Fibroblast of pulmonary artery (primary cell): ENCODE measurements around the gene RAB7A.

ENCODE experiments used
- DNase-seq: peaks from one replicate; pipeline ENCODE4 v3.0.0-alpha.2; 2010; ENCODE audit warnings: low read depth
- H3K4me3 ChIP-seq: replicated peaks from 2 replicates; pipeline ENCODE4 v1.5.1; 2011; ENCODE audit warnings: low read depth, mild to moderate bottlenecking, control low read depth, low read length, moderate library complexity
- TF ChIP-seq, protein P1 (sequence below): IDR thresholded peaks from 2 replicates; pipeline ENCODE4 v1.5.1; 2011; ENCODE audit warnings: mild to moderate bottlenecking, control low read depth, low read length, inconsistent platforms; ENCODE audit errors: missing control alignments

Gene RAB7A

DNA sequence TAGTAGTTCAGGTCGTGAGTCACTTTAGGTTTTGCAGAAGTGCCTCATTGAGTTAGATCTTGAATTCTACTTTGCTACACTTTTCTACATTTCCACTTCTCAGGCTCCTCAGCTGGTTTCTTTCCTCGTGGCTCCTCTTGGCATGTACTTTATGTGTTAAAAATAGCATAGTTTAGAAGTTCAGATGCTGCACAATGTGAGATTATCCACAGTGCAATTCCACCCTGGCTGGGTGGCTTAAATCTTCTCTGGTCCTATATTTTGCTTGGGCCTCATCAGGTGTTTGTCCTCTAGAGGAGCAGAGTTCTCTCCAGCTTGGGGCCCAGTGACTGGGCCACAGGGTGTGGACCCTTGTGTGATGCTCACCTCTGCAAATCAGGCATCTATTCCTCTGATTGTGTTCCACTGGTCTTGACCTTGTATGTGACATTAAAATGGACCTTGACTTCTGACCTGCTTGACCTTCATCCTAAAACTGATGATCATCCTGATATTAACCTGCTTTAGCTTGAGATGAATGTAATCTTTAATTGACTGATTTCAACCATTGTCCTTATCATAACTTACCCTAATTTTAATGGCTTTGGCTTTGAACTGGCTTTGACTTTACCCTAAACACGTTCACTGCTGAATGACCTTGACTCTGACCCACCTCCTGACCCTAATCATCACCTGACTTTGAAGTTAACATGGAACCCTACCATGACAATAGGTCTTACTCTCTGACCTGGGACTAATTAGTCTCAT is 89.5 kb downstream of the RAB7A start:
- no peak for DNase-seq
- H3K4me3 ChIP-seq: no peak overlapping the region
- TF ChIP-seq, protein P1, sequence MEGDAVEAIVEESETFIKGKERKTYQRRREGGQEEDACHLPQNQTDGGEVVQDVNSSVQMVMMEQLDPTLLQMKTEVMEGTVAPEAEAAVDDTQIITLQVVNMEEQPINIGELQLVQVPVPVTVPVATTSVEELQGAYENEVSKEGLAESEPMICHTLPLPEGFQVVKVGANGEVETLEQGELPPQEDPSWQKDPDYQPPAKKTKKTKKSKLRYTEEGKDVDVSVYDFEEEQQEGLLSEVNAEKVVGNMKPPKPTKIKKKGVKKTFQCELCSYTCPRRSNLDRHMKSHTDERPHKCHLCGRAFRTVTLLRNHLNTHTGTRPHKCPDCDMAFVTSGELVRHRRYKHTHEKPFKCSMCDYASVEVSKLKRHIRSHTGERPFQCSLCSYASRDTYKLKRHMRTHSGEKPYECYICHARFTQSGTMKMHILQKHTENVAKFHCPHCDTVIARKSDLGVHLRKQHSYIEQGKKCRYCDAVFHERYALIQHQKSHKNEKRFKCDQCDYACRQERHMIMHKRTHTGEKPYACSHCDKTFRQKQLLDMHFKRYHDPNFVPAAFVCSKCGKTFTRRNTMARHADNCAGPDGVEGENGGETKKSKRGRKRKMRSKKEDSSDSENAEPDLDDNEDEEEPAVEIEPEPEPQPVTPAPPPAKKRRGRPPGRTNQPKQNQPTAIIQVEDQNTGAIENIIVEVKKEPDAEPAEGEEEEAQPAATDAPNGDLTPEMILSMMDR: no peak

DNA sequence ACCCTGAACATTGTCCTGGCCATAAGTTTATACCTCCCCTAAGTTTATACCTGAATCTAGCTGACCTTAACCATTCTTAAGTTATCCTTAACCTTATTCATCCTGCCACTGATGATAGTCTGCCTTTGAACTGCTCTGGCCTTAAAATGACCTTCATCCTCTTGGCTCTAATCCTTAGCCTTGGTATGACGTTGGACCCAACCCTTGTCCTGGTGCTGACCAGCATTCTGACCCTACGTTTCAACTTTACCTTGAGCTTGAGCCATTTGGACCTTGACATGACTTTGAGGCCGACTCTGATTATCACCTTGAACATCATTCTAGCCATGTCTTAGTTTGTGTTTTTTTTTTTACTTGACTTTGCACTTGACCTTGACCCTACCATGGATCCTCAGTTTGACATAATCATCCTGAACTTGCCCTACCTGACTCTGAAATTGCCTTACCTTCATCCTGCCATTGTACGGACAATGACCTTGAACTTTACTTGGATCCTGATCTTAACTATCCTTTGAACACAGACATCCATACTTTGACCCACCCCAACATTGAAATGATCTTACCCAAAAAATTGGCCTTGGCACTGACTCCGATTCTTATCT is 92.3 kb downstream of the RAB7A start:
- TF ChIP-seq, protein P1: no peak
- no peak overlapping the region for H3K4me3 ChIP-seq
- DNase-seq: no peak

DNA sequence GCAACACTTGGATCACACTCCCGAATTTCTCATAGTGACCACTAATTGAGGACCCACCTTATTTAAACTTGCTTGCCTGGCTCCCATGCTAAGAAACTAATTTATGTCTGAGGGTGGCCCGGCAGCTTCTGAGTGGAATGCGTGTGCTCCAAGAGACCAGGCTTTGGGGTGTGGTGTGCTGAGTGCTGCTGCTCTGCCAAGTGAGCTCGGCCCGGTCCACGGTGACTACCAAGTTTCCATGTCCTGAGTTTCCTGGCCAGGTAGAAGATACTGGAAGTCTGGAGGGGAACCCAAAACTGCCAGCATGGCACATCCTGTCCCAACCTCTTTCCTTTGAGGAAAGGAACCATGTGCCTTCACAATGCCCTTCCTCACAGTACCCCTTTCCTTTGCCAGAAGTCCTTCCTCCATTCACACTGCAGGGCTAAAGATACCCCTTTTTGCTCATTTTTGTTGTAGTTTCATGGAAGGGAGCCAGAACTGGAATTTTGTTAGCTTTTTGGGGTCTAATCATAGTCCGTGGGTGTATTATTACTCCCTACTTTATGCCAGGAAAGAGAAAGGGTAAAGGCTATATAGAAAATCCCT is 94.4 kb downstream of the RAB7A start:
- DNase-seq: no peak
- no peak overlapping the region for H3K4me3 ChIP-seq
- TF ChIP-seq, protein P1: no peak

DNA sequence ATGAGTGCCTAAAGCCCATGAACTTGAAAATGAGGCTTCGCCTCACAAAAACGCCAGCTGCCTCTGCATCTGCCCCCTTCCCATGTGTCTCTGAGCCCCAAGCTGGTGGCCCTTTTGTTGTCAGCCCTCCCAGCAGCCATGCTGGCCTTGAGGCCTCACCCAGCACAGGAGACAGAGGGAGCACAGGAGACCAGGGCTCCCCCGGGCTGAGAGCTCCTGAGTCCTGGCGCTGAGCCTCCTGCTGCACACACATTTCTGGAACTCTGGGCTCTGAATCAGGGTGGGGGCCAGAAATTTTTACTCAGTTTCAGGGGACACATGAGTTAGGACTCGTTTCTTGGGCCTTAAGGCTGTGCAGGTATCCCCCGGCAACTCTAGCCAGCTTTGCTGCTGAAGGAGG is 97.0 kb downstream of the RAB7A start:
- H3K4me3 ChIP-seq: no peak overlapping the region
- TF ChIP-seq, protein P1: no peak
- DNase-seq: no peak

DNA sequence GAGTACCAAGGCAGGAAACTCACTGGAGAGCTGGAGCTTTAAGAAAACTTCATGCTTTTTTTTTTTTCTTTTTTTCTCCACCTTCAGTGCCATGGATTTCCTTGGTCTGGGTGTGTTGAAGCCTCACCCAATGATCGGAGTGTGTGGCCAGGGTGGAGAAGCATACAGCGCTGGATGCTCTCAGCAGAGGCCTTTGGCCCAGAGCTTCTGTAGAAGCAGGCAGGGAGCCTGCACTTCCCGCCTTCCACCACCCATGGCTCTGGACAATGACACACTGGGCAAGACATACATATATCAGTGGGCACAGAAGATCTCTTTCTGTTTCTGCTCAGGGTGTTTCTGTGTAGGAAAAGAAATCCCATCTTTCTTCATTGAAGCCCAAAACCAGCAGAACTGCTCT is 97.6 kb downstream of the RAB7A start:
- DNase-seq: no peak
- no peak overlapping the region for H3K4me3 ChIP-seq
- TF ChIP-seq, protein P1: no peak

DNA sequence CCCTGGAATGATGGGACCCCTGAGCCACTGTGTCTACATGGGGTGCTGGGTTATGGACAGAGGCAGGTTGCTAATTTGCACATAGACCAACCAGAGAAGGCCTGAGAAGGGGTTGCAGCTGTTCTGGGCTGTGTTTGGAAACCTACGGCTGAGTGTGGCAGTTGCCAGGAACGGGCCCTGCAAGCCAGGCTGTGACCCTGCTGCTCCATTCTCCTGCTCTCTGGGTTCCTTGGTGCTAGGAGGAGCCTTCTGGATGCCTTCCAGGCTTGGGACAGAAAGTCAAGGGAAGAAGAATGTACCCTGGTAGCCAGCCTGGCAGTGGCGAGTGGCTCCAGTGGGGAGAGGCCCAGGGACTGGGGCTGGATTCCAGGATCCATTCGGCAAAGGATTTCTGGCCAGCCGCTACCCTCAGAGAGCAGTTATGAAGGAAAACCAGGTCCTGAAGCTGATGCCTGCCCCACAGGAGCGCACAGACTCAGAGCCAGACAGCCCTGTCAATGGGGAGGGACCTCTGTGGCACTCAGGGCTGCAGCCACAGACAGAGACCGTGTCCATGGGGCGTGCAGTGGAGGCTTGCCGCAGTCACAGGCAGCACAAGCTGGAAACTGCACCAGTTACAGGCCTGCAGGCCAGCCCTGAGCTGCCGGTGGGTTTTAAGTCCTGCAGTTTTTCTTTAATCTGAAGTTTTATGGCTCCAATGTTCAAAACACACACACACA is 98.3 kb downstream of the RAB7A start:
- TF ChIP-seq, protein P1: no peak
- no peak for DNase-seq
- H3K4me3 ChIP-seq: no peak overlapping the region
